GM12878 (cell line): ENCODE measurements around the gene GALNS. TPM values are rescaled to one million over a fixed set of nuclear protein-coding genes. Genes with fewer than 3 reads are reported as not detected.

Experiments
- ATAC-seq: fragments of 200-7000 bp; cut with Tn5 transposase; 3 replicates; pipeline ENCODE4 v1.9.1; 2020; ENCODE audit warnings: mild to moderate bottlenecking, moderate library complexity
- BruUV-seq: library from RNA; stranded (reverse); fragments of 400-500 nt; replicated peaks from 2 replicates; lab custom pipeline; 2021; lab: Mats Ljungman, UMichigan
- CTCF ChIA-PET: fragments of 300-600 bp; sonication (Branson Sonifier 250); formaldehyde crosslinking; extraction: SDS; loops from one replicate; lab custom pipeline; 2021; ENCODE audit warnings: inconsistent platforms; lab: Yijun Ruan, JAX
- POLR2A ChIA-PET: fragments of 350-600 bp; formaldehyde crosslinking; extraction: SDS; loops from one replicate; lab custom pipeline; 2021; ENCODE audit warnings: inconsistent platforms; lab: Charles Lee
- RAD21 ChIA-PET: fragments of 300-600 bp; sonication (Branson Sonifier 250); formaldehyde crosslinking; loops from one replicate; lab custom pipeline; 2023; ENCODE audit warnings: antibody characterized with exemption; ENCODE audit not compliant: unreplicated experiment; lab: Charles Lee
- SMC1A ChIA-PET: fragments of 300-600 bp; sonication (Branson Sonifier 250); formaldehyde crosslinking; loops from one replicate; lab custom pipeline; 2023; ENCODE audit not compliant: unreplicated experiment, uncharacterized antibody; lab: Charles Lee
- DNase-seq: peaks from one replicate; pipeline ENCODE4 v3.0.0-alpha.2; 2011; ENCODE audit warnings: low read depth, low spot score
- FAIRE-seq: peaks from 3 replicates; lab custom pipeline; 2011; peaks lifted over from hg19 to GRCh38; lab: Jason Lieb, UNC
- H2AFZ ChIP-seq: 2 replicates; pipeline ENCODE4 v1.6.0; 2011; ENCODE audit warnings: low read depth, low read length, control low read depth; ENCODE audit not compliant: control insufficient read depth
- H3K27ac ChIP-seq: 2 replicates; pipeline ENCODE4 v1.5.1; 2011; ENCODE audit warnings: control low read depth; ENCODE audit not compliant: control insufficient read depth, insufficient read depth
- H3K27me3 ChIP-seq, 2 experiments: replicated peaks in 1 of 2; 2 replicates each; pipeline versions ENCODE4 v1.6.0 to v1.6.1; 2011; ENCODE audit warnings: low read length in 1 of 2; ENCODE audit not compliant: control insufficient read depth in 2 of 2, insufficient read depth in 2 of 2
- H3K36me3 ChIP-seq, 2 experiments: 2 replicates each; pipeline ENCODE4 v1.5.1; 2011; ENCODE audit warnings: low read length in 1 of 2; ENCODE audit not compliant: control insufficient read depth in 2 of 2, insufficient read depth in 2 of 2
- H3K4me1 ChIP-seq: 2 replicates; pipeline ENCODE4 v1.6.1; 2011; ENCODE audit warnings: mild to moderate bottlenecking, low read length, moderate library complexity, mixed read lengths; ENCODE audit not compliant: control insufficient read depth, insufficient read depth
- H3K4me2 ChIP-seq: 2 replicates; pipeline ENCODE4 v1.6.0; 2011; ENCODE audit warnings: control low read depth; ENCODE audit not compliant: control insufficient read depth, insufficient read depth
- H3K4me3 ChIP-seq: fragments of 200-600 bp; sonication (generic); 2 replicates; pipeline ENCODE4 v1.5.1; 2016
- H3K79me2 ChIP-seq: 2 replicates; pipeline ENCODE4 v1.6.0; 2011; ENCODE audit warnings: low read length; ENCODE audit not compliant: control insufficient read depth, insufficient read depth
- H3K9ac ChIP-seq: 2 replicates; pipeline ENCODE4 v1.8.0; 2011; ENCODE audit warnings: low read length, control low read depth, mixed read lengths; ENCODE audit not compliant: control insufficient read depth, insufficient read depth
- H3K9me3 ChIP-seq: replicated peaks from 3 replicates; pipeline ENCODE4 v1.5.1; 2011; ENCODE audit warnings: mild to moderate bottlenecking, low read length; ENCODE audit not compliant: control insufficient read depth, insufficient read depth
- H4K20me1 ChIP-seq: 2 replicates; pipeline ENCODE4 v1.6.0; 2011; ENCODE audit not compliant: control insufficient read depth, insufficient read depth
- ASH2L ChIP-seq: fragments of 300-600, 200-600 bp; sonication (generic); IDR thresholded peaks from 2 replicates; pipeline ENCODE4 v1.6.1; 2017; ENCODE audit warnings: low read depth, mild to moderate bottlenecking, borderline replicate concordance
- CREB1 ChIP-seq: IDR thresholded peaks from 2 replicates; pipeline ENCODE4 v1.6.1; 2012; ENCODE audit warnings: low read depth, mild to moderate bottlenecking, inconsistent platforms
- CREM ChIP-seq: IDR thresholded peaks from 2 replicates; pipeline ENCODE4 v1.6.1; 2014; ENCODE audit warnings: antibody characterized with exemption, low read depth
- GATAD2B ChIP-seq: fragments of 450-650 bp; conservative IDR thresholded peaks from 2 replicates; pipeline ENCODE4 v1.6.1; 2017; ENCODE audit warnings: low read depth, mild to moderate bottlenecking, moderate library complexity
- JUND ChIP-seq: IDR thresholded peaks from 2 replicates; pipeline ENCODE4 v1.6.1; 2012; ENCODE audit warnings: low read depth, mild to moderate bottlenecking, low read length, improper control_type of control experiment, moderate library complexity
- NBN ChIP-seq: fragments of 450-650 bp; IDR thresholded peaks from 2 replicates; pipeline ENCODE4 v1.6.1; 2016
- NR2F1 ChIP-seq: fragments of 450-650 bp; conservative IDR thresholded peaks from 2 replicates; pipeline ENCODE4 v1.6.1; 2017; ENCODE audit warnings: mild to moderate bottlenecking
- POU2F2 ChIP-seq: IDR thresholded peaks from 3 replicates; pipeline ENCODE4 v1.6.1; 2011; ENCODE audit warnings: low read depth, mild to moderate bottlenecking, low read length, borderline replicate concordance
- RCOR1 ChIP-seq: conservative IDR thresholded peaks from 2 replicates; pipeline ENCODE4 v1.6.1; 2012; ENCODE audit warnings: low read depth, low read length, improper control_type of control experiment
- RFX5 ChIP-seq: IDR thresholded peaks from 2 replicates; pipeline ENCODE4 v1.6.1; 2011; ENCODE audit warnings: low read depth, low read length, improper control_type of control experiment
- SUPT20H ChIP-seq: IDR thresholded peaks from 2 replicates; pipeline ENCODE4 v1.6.1; 2011; ENCODE audit warnings: low read depth, mild to moderate bottlenecking, low read length, moderate library complexity, borderline replicate concordance; ENCODE audit not compliant: control insufficient read depth
- ZNF24 ChIP-seq: fragments of 450-650 bp; IDR thresholded peaks from 2 replicates; pipeline ENCODE4 v1.6.1; 2017; ENCODE audit warnings: antibody characterized with exemption, mild to moderate bottlenecking
- WGBS: methylation state at CpG from one replicate; pipeline ENCODE4 v1.1.6; 2016; ENCODE audit warnings: low lambda C conversion rate; ENCODE audit not compliant: insufficient replicate concordance, insufficient coverage; ENCODE audit errors: missing lambda C conversion rate; 5-methylcytosine and 5-hydroxymethylcytosine counted together
- in situ Hi-C: fragments of 300-500 bp; cut with MboI; formaldehyde crosslinking; loops from 9 replicates; pipeline ENCODE4 v1.14.3; 2018; ENCODE audit warnings: mixed read lengths
- intact Hi-C: fragments of 100-400 bp; cut with micrococcal nuclease; formaldehyde crosslinking; loops from one replicate; pipeline ENCODE4 v1.14.2; 2022; ENCODE audit not compliant: unreplicated experiment
- polyA plus RNA-seq, 11 experiments: library from polyadenylated mRNA; depleted of rRNA in 4 of 11; unstranded in 6 of 11; stranded (reverse) in 5 of 11; fragments of >200 nt; fragmentation: Nextera tagmentation in 4 of 11; fragmentation: Illumina TruSeq in 1 of 11; extraction: Ambion mirVana in 4 of 11; extraction: Trizol in 1 of 11; gene quantifications; 1 replicate in 1 of 11; 2 replicates in 10 of 11; pipeline versions ENCODE4 v1.2.1 to v1.2.3, GENCODE V29; 2011 to 2016; ENCODE audit warnings: inconsistent platforms in 2 of 11, missing spikeins in 2 of 11, low read depth in 1 of 11
- total RNA-seq, 4 experiments: library from RNA; depleted of rRNA in 3 of 4; stranded (reverse); fragments of >200 nt in 3 of 4; fragmentation: Illumina TruSeq in 1 of 4; extraction: Trizol in 1 of 4; gene quantifications; 2 replicates each; pipeline versions ENCODE4 v1.2.1 to v1.2.3, GENCODE V29; 2013 to 2021
- TF ChIP-seq, protein P1 (sequence below): fragments of 450-650 bp; IDR thresholded peaks from 2 replicates; pipeline ENCODE4 v1.6.1; 2016; ENCODE audit warnings: mild to moderate bottlenecking, moderate library complexity, borderline replicate concordance
- TF ChIP-seq, protein P2 (sequence below): fragments of 450-650 bp; formaldehyde crosslinking; IDR thresholded peaks from 2 replicates; pipeline ENCODE4 v1.4.0; 2020; ENCODE audit warnings: mild to moderate bottlenecking, moderate library complexity
- TF ChIP-seq, protein P3 (sequence below): IDR thresholded peaks from 2 replicates; pipeline ENCODE4 v1.6.1; 2011; ENCODE audit warnings: mild to moderate bottlenecking, low read depth, low read length, moderate library complexity; ENCODE audit not compliant: insufficient replicate concordance

Gene GALNS
- total and polyA plus RNA-seq, 10 of the 15 experiments (the other 5 are each of a cell fraction or from before 2014, with no cell fraction given): 0.37 to 12.4 (median 5.3) TPM

DNA sequence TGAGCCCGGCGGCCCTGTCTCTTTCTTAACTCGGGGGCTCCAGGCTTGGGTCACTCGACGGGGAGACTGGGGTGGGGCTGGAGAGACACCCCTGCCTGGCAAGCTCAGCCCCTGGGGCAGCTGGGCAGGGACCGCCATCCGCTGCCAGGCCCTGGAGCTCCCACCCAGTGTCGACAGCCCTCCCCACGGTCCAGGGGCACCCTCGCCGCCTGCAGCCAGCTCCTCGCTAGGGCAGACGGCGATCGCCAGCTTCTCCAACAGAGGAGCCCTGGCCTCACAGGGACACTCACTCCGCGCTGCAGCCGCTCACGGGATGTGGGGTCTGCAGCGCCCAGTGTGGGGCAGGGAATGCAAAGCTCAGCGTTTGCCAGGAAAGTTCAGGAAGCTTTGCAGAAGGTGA, 29.0 kb downstream of the GALNS start:
- no peak overlapping the region for H3K4me2 ChIP-seq
- WGBS: 92% methylated on average over 19 of the region's 21 CpGs
- H2AFZ ChIP-seq: no peak overlapping the region
- ChIA-PET RAD21 (no interaction called here), CTCF (no interaction called here), SMC1A (no interaction called here), POLR2A (no interaction called here)
- no peak overlapping the region for H3K9ac ChIP-seq
- intact Hi-C loops: no loop called here
- ATAC-seq (no peak), DNase-seq (no peak), FAIRE-seq (no peak)
- no peaks in the 10 kb centered on the region for H3K27me3 ChIP-seq
- in situ Hi-C loops: no loop called here
- H3K27ac ChIP-seq: no peak overlapping the region
- H3K79me2 ChIP-seq: no peaks in the 10 kb centered on the region
- H4K20me1 ChIP-seq: no peaks in the 10 kb centered on the region
- H3K9me3 ChIP-seq: no peaks in the 10 kb centered on the region
- no peaks in the 10 kb centered on the region for H3K4me1 ChIP-seq
- no TSS peak for BruUV-seq
- H3K36me3 ChIP-seq: no peaks in the 10 kb centered on the region
- H3K4me3 ChIP-seq: no peak overlapping the region
- TF ChIP-seq SUPT20H: no peak
- no peak for TF ChIP-seq NR2F1
- no peak for TF ChIP-seq ZNF24
- TF ChIP-seq, protein P1, sequence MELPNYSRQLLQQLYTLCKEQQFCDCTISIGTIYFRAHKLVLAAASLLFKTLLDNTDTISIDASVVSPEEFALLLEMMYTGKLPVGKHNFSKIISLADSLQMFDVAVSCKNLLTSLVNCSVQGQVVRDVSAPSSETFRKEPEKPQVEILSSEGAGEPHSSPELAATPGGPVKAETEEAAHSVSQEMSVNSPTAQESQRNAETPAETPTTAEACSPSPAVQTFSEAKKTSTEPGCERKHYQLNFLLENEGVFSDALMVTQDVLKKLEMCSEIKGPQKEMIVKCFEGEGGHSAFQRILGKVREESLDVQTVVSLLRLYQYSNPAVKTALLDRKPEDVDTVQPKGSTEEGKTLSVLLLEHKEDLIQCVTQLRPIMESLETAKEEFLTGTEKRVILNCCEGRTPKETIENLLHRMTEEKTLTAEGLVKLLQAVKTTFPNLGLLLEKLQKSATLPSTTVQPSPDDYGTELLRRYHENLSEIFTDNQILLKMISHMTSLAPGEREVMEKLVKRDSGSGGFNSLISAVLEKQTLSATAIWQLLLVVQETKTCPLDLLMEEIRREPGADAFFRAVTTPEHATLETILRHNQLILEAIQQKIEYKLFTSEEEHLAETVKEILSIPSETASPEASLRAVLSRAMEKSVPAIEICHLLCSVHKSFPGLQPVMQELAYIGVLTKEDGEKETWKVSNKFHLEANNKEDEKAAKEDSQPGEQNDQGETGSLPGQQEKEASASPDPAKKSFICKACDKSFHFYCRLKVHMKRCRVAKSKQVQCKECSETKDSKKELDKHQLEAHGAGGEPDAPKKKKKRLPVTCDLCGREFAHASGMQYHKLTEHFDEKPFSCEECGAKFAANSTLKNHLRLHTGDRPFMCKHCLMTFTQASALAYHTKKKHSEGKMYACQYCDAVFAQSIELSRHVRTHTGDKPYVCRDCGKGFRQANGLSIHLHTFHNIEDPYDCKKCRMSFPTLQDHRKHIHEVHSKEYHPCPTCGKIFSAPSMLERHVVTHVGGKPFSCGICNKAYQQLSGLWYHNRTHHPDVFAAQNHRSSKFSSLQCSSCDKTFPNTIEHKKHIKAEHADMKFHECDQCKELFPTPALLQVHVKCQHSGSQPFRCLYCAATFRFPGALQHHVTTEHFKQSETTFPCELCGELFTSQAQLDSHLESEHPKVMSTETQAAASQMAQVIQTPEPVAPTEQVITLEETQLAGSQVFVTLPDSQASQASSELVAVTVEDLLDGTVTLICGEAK: no peak
- TF ChIP-seq RCOR1: no peak
- TF ChIP-seq, protein P2, sequence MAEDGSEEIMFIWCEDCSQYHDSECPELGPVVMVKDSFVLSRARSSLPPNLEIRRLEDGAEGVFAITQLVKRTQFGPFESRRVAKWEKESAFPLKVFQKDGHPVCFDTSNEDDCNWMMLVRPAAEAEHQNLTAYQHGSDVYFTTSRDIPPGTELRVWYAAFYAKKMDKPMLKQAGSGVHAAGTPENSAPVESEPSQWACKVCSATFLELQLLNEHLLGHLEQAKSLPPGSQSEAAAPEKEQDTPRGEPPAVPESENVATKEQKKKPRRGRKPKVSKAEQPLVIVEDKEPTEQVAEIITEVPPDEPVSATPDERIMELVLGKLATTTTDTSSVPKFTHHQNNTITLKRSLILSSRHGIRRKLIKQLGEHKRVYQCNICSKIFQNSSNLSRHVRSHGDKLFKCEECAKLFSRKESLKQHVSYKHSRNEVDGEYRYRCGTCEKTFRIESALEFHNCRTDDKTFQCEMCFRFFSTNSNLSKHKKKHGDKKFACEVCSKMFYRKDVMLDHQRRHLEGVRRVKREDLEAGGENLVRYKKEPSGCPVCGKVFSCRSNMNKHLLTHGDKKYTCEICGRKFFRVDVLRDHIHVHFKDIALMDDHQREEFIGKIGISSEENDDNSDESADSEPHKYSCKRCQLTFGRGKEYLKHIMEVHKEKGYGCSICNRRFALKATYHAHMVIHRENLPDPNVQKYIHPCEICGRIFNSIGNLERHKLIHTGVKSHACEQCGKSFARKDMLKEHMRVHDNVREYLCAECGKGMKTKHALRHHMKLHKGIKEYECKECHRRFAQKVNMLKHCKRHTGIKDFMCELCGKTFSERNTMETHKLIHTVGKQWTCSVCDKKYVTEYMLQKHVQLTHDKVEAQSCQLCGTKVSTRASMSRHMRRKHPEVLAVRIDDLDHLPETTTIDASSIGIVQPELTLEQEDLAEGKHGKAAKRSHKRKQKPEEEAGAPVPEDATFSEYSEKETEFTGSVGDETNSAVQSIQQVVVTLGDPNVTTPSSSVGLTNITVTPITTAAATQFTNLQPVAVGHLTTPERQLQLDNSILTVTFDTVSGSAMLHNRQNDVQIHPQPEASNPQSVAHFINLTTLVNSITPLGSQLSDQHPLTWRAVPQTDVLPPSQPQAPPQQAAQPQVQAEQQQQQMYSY: no peak
- no peak for TF ChIP-seq CREB1
- TF ChIP-seq JUND: no peak
- TF ChIP-seq NBN: no peak
- no peak for TF ChIP-seq GATAD2B
- TF ChIP-seq, protein P3, sequence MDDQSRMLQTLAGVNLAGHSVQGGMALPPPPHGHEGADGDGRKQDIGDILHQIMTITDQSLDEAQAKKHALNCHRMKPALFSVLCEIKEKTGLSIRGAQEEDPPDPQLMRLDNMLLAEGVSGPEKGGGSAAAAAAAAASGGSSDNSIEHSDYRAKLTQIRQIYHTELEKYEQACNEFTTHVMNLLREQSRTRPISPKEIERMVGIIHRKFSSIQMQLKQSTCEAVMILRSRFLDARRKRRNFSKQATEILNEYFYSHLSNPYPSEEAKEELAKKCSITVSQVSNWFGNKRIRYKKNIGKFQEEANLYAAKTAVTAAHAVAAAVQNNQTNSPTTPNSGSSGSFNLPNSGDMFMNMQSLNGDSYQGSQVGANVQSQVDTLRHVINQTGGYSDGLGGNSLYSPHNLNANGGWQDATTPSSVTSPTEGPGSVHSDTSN: no peak
- TF ChIP-seq RFX5: no peak
- no peak for TF ChIP-seq POU2F2
- no peak for TF ChIP-seq CREM
- TF ChIP-seq ASH2L: no peak
